Neuronal stem cell (in vitro differentiated cells): ENCODE data around the gene CERS3.
A peak's percentile ranks its signal among the peaks of the same experiment; 100 is the strongest.

Source experiments
- DNase-seq: peaks from one replicate; pipeline ENCODE4 v3.0.0-alpha.2; 2013; ENCODE audit warnings: low spot score
- H2AFZ ChIP-seq: one replicate; pipeline ENCODE4 v1.6.1; 2013; ENCODE audit warnings: mild to moderate bottlenecking, low read length, inconsistent platforms
- H2AK5ac ChIP-seq: 2 replicates; pipeline ENCODE4 v1.6.1; 2013; ENCODE audit warnings: low read depth, mild to moderate bottlenecking, inconsistent platforms, low read length, moderate library complexity, mixed read lengths
- H2BK120ac ChIP-seq: 2 replicates; pipeline ENCODE4 v1.6.1; 2013; ENCODE audit warnings: low read depth, mild to moderate bottlenecking, inconsistent platforms, low read length, moderate library complexity, mixed read lengths
- H2BK12ac ChIP-seq: one replicate; pipeline ENCODE4 v1.6.1; 2013; ENCODE audit warnings: low read length, inconsistent platforms
- H2BK15ac ChIP-seq: 2 replicates; pipeline ENCODE4 v1.6.1; 2013; ENCODE audit warnings: mild to moderate bottlenecking, low read length, inconsistent platforms, mixed read lengths
- H2BK5ac ChIP-seq: one replicate; pipeline ENCODE4 v1.6.1; 2013; ENCODE audit warnings: inconsistent platforms, mild to moderate bottlenecking, low read length, moderate library complexity
- H3K14ac ChIP-seq: one replicate; pipeline ENCODE4 v1.6.1; 2013; ENCODE audit warnings: low read length, inconsistent platforms
- H3K18ac ChIP-seq: 2 replicates; pipeline ENCODE4 v1.6.1; 2013; ENCODE audit warnings: low read length, inconsistent platforms
- H3K23ac ChIP-seq: 2 replicates; pipeline ENCODE4 v1.6.1; 2013; ENCODE audit warnings: low read depth, mild to moderate bottlenecking, mixed read lengths, low read length, inconsistent platforms; ENCODE audit not compliant: poor library complexity
- H3K27ac ChIP-seq: replicated peaks from 3 replicates; pipeline ENCODE4 v1.5.1; 2013; ENCODE audit warnings: low read length, inconsistent platforms
- H3K27me3 ChIP-seq, 3 experiments: 2 replicates each; pipeline ENCODE4 v1.6.1; 2013; ENCODE audit warnings: low read length in 3 of 3, mild to moderate bottlenecking in 2 of 3, inconsistent platforms in 1 of 3, low read depth in 1 of 3, mixed read lengths in 1 of 3, moderate library complexity in 1 of 3; ENCODE audit not compliant: control insufficient read depth in 3 of 3, insufficient read depth in 3 of 3
- H3K36me3 ChIP-seq, 2 donors: replicated peaks in 1 of 2; 2 replicates each; pipeline ENCODE4 v1.6.1; 2013; ENCODE audit warnings: low read length in 2 of 2; ENCODE audit not compliant: control insufficient read depth in 2 of 2, insufficient read depth in 2 of 2
- H3K4ac ChIP-seq: 2 replicates; pipeline ENCODE4 v1.6.1; 2013; ENCODE audit warnings: inconsistent platforms, mild to moderate bottlenecking, low read length, moderate library complexity
- H3K4me1 ChIP-seq, 2 donors: 1 replicate in 1 of 2; 2 replicates in 1 of 2; pipeline ENCODE4 v1.6.1; 2013; ENCODE audit warnings: low read length in 2 of 2, low read depth in 1 of 2; ENCODE audit not compliant: control insufficient read depth in 2 of 2, insufficient read depth in 1 of 2
- H3K4me2 ChIP-seq: one replicate; pipeline ENCODE4 v1.6.1; 2013; ENCODE audit warnings: mild to moderate bottlenecking, low read length, inconsistent platforms; ENCODE audit not compliant: insufficient read depth, poor library complexity, severe bottlenecking
- H3K4me3 ChIP-seq, 2 donors: 2 replicates each; pipeline ENCODE4 v1.5.1; 2013; ENCODE audit warnings: low read length in 2 of 2, mild to moderate bottlenecking in 2 of 2, inconsistent platforms in 1 of 2, moderate library complexity in 1 of 2
- H3K79me1 ChIP-seq: one replicate; pipeline ENCODE4 v1.6.1; 2013; ENCODE audit warnings: low read depth, mild to moderate bottlenecking, inconsistent platforms, low read length, moderate library complexity
- H3K9ac ChIP-seq: one replicate; pipeline ENCODE4 v1.6.1; 2013; ENCODE audit warnings: mild to moderate bottlenecking, low read depth, low read length, inconsistent platforms; ENCODE audit not compliant: poor library complexity
- H3K9me3 ChIP-seq, 2 donors: replicated peaks in 1 of 2; 2 replicates each; pipeline versions ENCODE3 to v1.6.1; 2013; ENCODE audit warnings: low read length in 2 of 2, mild to moderate bottlenecking in 2 of 2, inconsistent platforms in 1 of 2, low read depth in 1 of 2, mixed read lengths in 1 of 2, moderate library complexity in 1 of 2; ENCODE audit not compliant: control insufficient read depth in 2 of 2, insufficient read depth in 1 of 2
- H4K8ac ChIP-seq: one replicate; pipeline ENCODE4 v1.6.1; 2013; ENCODE audit warnings: low read depth, mild to moderate bottlenecking, inconsistent platforms, low read length, moderate library complexity
- H4K91ac ChIP-seq: one replicate; pipeline ENCODE4 v1.6.1; 2013; ENCODE audit warnings: low read length, low read depth, mild to moderate bottlenecking, inconsistent platforms; ENCODE audit not compliant: poor library complexity
- WGBS, 2 donors: extraction: QIAGEN DNeasy Blood & Tissue Kit; methylation state at CpG; one replicate each; pipeline ENCODE4 v1.1.7; 2013; ENCODE audit warnings: missing lambda C conversion rate in 2 of 2, mixed read lengths in 1 of 2; ENCODE audit not compliant: insufficient read length in 2 of 2, insufficient replicate concordance in 1 of 2; ENCODE audit errors: extremely low coverage in 2 of 2; 5-methylcytosine and 5-hydroxymethylcytosine counted together

The CERS3 gene

DNA sequence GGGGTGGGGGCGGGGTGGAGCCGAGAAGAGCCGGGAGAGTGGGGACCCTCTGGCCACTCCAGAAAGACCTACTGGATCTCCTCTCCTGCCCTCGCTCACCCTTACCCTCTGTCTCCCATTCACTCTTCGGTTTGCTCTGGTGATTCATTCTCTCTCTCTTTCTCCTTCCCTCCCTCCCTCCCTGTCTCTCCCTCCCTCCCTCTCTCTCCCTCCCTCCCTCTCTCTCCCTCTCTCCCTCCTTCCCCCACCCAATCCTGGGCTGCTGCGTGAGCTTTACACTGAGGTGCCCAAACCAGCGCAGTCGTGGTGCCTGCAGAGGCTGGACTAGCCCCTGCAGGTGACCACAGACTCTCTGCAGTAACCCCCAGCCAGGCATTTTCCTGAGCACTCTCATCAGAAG lies 154.8 kb downstream of the CERS3 start:
- no CpG with 5 or more reads among the region's 8 CpGs for WGBS, 2 donors
- no peak overlapping the region for H2BK5ac ChIP-seq
- no peak overlapping the region for H3K4me3 ChIP-seq

DNA sequence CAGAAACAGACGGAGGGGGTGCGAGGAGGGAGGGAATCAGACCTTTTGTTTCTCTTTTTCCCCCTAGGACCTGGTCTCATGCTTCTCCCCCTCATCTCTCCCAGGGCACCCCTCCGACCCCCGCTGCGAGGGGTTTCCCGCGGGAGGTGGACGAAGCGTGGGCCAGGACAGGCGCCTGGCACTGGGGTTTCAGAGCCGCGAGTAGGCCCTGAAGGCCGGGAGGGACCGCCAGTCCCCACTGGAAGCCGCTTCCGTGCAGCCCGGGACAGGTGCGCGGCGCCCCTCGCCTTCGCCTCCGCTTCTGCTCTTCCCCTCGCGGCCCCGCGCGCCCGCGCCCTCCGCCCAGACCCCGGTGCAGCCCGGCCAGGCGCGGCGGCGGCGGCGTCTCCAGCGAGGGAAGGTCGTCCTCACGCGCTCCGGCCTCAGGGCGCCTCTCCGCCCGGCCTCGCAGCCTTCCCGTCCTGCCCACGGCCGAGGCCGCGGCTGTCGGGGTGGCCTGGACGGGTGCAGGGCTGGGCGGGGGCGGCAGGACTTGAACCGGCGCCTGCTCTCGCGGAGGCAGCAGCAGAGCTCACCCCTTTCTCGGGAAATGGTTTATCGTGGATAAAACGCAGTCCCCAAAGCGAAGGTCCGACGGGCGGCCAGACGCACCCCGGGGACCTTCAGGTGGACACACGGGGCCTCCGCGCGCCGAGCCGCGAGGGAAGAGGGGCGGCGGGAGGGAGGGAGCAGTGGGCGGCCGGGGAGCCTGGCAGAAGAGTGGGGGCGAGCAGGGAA lies 155.4 kb downstream of the CERS3 start:
- WGBS, 2 donors: no CpG with 5 or more reads among the region's 82 CpGs
- H4K8ac ChIP-seq: no peak overlapping the region
- no peak for DNase-seq

More for the DNA sequence above, 154.8 kb downstream of the CERS3 start:
- Histone ChIP-seq H3K9ac (no peak overlapping the region), H3K4me2 (no peak overlapping the region), H2AK5ac (no peak overlapping the region), H2AFZ (no peak overlapping the region), H4K8ac (no peak overlapping the region), H3K27ac (no peak overlapping the region), H3K14ac (no peak overlapping the region), H2BK120ac (no peak overlapping the region), H3K4ac (no peak overlapping the region), H2BK12ac (no peak overlapping the region), H3K79me1 (no peaks in the 10 kb centered on the region), H3K18ac (no peak overlapping the region), H3K4me1 (peaks cover 0 to 2% of the 10 kb centered on the region in 2 donors), H3K9me3 (no peaks in the 10 kb centered on the region), H3K23ac (no peak overlapping the region), H2BK15ac (no peak overlapping the region), H3K27me3 (peaks cover 3 to 36% (median 21%) of the 10 kb centered on the region in 3 experiments), H4K91ac (no peak overlapping the region), H3K36me3 (no peaks in the 10 kb centered on the region)
- DNase-seq: no peak

DNA sequence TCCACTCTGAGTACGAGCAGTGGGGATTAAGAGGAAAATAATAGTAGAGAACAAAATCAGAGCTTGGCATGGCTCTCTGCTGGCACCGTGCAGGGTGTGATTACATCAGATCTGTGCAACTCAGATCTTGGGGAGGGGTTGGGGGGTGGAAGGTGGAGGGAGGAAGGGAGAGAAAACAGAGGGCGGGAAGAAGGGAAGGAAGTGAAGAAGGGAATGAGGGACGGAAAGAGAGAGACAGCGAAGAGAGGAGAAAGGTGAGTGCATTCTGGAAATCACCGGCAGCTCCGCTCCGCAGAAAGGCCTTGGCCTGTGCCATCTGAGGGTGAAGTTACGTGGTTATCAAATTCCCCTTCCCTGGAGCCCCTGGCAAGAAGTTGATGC lies 156.0 kb downstream of the CERS3 start:
- Histone ChIP-seq H4K8ac (no peak overlapping the region), H3K36me3 (no peaks in the 10 kb centered on the region), H2BK15ac (no peak overlapping the region), H3K4me3 (no peak overlapping the region), H3K9ac (no peak overlapping the region), H3K4ac (no peak overlapping the region), H3K4me1 (peaks cover 0 to 2% of the 10 kb centered on the region in 2 donors), H2BK120ac (no peak overlapping the region), H3K27me3 (peaks cover 3 to 36% (median 21%) of the 10 kb centered on the region in 3 experiments), H3K18ac (no peak overlapping the region), H2BK12ac (no peak overlapping the region), H3K4me2 (peak overlapping the region; percentile 69), H4K91ac (no peak overlapping the region), H3K79me1 (no peaks in the 10 kb centered on the region), H2AK5ac (no peak overlapping the region), H2BK5ac (no peak overlapping the region), H3K27ac (no peak overlapping the region), H2AFZ (peak overlapping the region; percentile 53), H3K23ac (no peak overlapping the region), H3K9me3 (no peaks in the 10 kb centered on the region), H3K14ac (no peak overlapping the region)
- DNase-seq: no peak
- WGBS, 2 donors: 100% methylated on average over 1 of the region's 9 CpGs; no CpG with 5 or more reads in 1 of the 2 donors

More for the DNA sequence above, 155.4 kb downstream of the CERS3 start:
- Histone ChIP-seq H3K4me1 (peaks cover 0 to 2% of the 10 kb centered on the region in 2 donors), H2BK120ac (no peak overlapping the region), H3K18ac (peak overlapping the region; percentile 87), H2AK5ac (no peak overlapping the region), H3K9me3 (no peaks in the 10 kb centered on the region), H3K14ac (peak overlapping the region; percentile 82), H3K27me3 (peaks cover 3 to 36% (median 21%) of the 10 kb centered on the region in 3 experiments), H3K23ac (peak overlapping the region; percentile 55), H4K91ac (no peak overlapping the region), H3K4me2 (peak overlapping the region; percentile 69), H3K9ac (peak overlapping the region; percentile 44), H2AFZ (peak overlapping the region; percentile 53), H2BK15ac (no peak overlapping the region), H3K4ac (no peak overlapping the region), H3K79me1 (no peaks in the 10 kb centered on the region), H3K36me3 (no peaks in the 10 kb centered on the region), H3K4me3 (peak overlapping the region in 1 of 2 donors; percentile 81), H2BK5ac (no peak overlapping the region), H2BK12ac (no peak overlapping the region), H3K27ac (no peak overlapping the region)

DNA sequence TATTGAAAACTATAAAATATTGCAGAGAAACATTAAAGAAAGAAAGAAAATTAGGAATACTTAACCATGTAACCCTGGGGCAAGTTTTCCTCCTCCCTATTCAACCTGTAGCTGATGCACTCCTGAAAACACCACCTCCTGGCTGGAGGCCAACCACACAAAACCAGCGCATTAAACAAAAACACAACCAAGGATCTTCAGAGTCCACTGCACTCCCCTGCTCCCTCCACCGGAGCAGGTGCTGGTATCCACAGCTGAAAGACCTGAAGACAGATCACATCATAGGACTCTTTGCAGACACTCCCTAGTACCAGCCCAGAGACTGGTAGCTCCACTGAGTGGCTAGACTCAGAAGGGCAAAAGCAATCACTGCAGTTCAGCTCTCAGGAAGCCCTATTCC lies 173.4 kb downstream of the CERS3 start:
- Histone ChIP-seq H2AFZ (no peak overlapping the region), H3K23ac (no peak overlapping the region), H3K79me1 (no peaks in the 10 kb centered on the region), H2BK5ac (no peak overlapping the region), H3K4me1 (peaks cover 0 to under 1% of the 10 kb centered on the region in 2 donors), H4K8ac (no peak overlapping the region), H4K91ac (no peak overlapping the region), H3K4ac (no peak overlapping the region), H3K4me2 (no peak overlapping the region), H2BK12ac (no peak overlapping the region), H2BK120ac (no peak overlapping the region), H3K4me3 (no peak overlapping the region), H3K14ac (no peak overlapping the region), H3K36me3 (no peaks in the 10 kb centered on the region), H3K27ac (no peak overlapping the region), H3K9me3 (no peaks in the 10 kb centered on the region), H3K27me3 (no peaks in the 10 kb centered on the region), H3K9ac (no peak overlapping the region), H3K18ac (no peak overlapping the region), H2AK5ac (no peak overlapping the region), H2BK15ac (no peak overlapping the region)
- no CpG with 5 or more reads among the region's 2 CpGs for WGBS, 2 donors
- no peak for DNase-seq
